B cell (primary cell): ENCODE measurements around the gene PCGF1. TPM values are rescaled to one million over a fixed set of nuclear protein-coding genes. Genes with fewer than 3 reads are reported as not detected.
A peak's percentile ranks its signal among the peaks of the same experiment; 100 is the strongest.

ENCODE experiments used
- ATAC-seq: fragments of 200-7000 bp; cut with Tn5 transposase; one replicate; pipeline ENCODE4 v1.10.0; 2021; ENCODE audit warnings: low read depth, mild to moderate bottlenecking, moderate number of reproducible peaks, moderate library complexity
- CTCF ChIA-PET: fragments of 350-600 bp; sonication (Branson Sonifier 250); formaldehyde crosslinking; loops from one replicate; lab custom pipeline; 2021; ENCODE audit warnings: antibody characterized with exemption, inconsistent platforms; lab: Charles Lee
- POLR2A ChIA-PET: fragments of 350-600 bp; sonication (Branson Sonifier 250); formaldehyde crosslinking; loops from one replicate; lab custom pipeline; 2021; ENCODE audit warnings: antibody characterized with exemption; lab: Charles Lee
- DNase-seq: peaks from one replicate; pipeline ENCODE4 v3.0.0; 2013
- H2AFZ ChIP-seq: 2 replicates; pipeline ENCODE4 v1.6.1; 2012; ENCODE audit warnings: mild to moderate bottlenecking, low read depth, low read length; ENCODE audit not compliant: insufficient read depth, poor library complexity, severe bottlenecking
- H3K27ac ChIP-seq, 2 donors: 1 replicate in 1 of 2; 2 replicates in 1 of 2; pipeline ENCODE4 v1.5.1; 2012 to 2013; ENCODE audit warnings: low read length in 2 of 2, mild to moderate bottlenecking in 2 of 2, moderate library complexity in 1 of 2
- H3K27me3 ChIP-seq, 4 experiments: fragments of 200-600 bp in 1 of 4; sonication (generic) in 1 of 4; replicated peaks in 1 of 4; 1 replicate in 2 of 4; 2 replicates in 2 of 4; pipeline versions ENCODE4 v1.6.1 to v1.7.0; 2013 to 2016; ENCODE audit warnings: low read length in 3 of 4, mild to moderate bottlenecking in 2 of 4, mixed read lengths in 1 of 4, moderate library complexity in 1 of 4; ENCODE audit not compliant: insufficient read depth in 4 of 4, control insufficient read depth in 3 of 4; ENCODE audit errors: control extremely low read depth in 1 of 4
- H3K36me3 ChIP-seq, 2 experiments: replicated peaks in 1 of 2; 1 replicate in 1 of 2; 2 replicates in 1 of 2; pipeline versions ENCODE4 v1.6.1 to v1.7.1; 2013; ENCODE audit warnings: low read length in 1 of 2; ENCODE audit not compliant: insufficient read depth in 2 of 2, control insufficient read depth in 1 of 2; ENCODE audit errors: control extremely low read depth in 1 of 2, extremely low read depth in 1 of 2
- H3K4me1 ChIP-seq, 2 donors: fragments of 200-600 bp in 1 of 2; sonication (generic) in 1 of 2; 1 replicate in 1 of 2; 2 replicates in 1 of 2; pipeline versions ENCODE4 v1.5.1 to v1.6.1; 2013 to 2017; ENCODE audit warnings: low read length in 2 of 2; ENCODE audit not compliant: control insufficient read depth in 2 of 2, insufficient read depth in 2 of 2
- H3K4me2 ChIP-seq: replicated peaks from 2 replicates; pipeline ENCODE3; 2012; ENCODE audit warnings: mild to moderate bottlenecking, low read depth, low read length; ENCODE audit not compliant: poor library complexity, severe bottlenecking
- H3K4me3 ChIP-seq, 5 experiments: fragments of 200-600 bp in 1 of 5; sonication (generic) in 1 of 5; 1 replicate in 3 of 5; 2 replicates in 2 of 5; pipeline versions ENCODE4 v1.5.1 to v1.7.0; 2011 to 2016; ENCODE audit warnings: low read length in 4 of 5, mild to moderate bottlenecking in 4 of 5, low read depth in 2 of 5, control low read depth in 1 of 5, moderate library complexity in 1 of 5; ENCODE audit not compliant: insufficient read depth in 1 of 5; ENCODE audit errors: control extremely low read depth in 1 of 5, extremely low read depth in 1 of 5
- H3K79me2 ChIP-seq: fragments of 200-600 bp; sonication (generic); one replicate; pipeline ENCODE4 v1.6.0; 2016; ENCODE audit warnings: low read length; ENCODE audit not compliant: control insufficient read depth, insufficient read depth
- H3K9ac ChIP-seq: fragments of 200-600 bp; sonication (generic); 2 replicates; pipeline ENCODE4 v1.6.1; 2017; ENCODE audit warnings: mild to moderate bottlenecking, low read length, moderate library complexity
- H3K9me3 ChIP-seq, 3 donors: one replicate each; pipeline versions ENCODE4 v1.6.1 to v1.7.1; 2013; ENCODE audit warnings: low read length in 2 of 3; ENCODE audit not compliant: control insufficient read depth in 2 of 3, insufficient read depth in 1 of 3; ENCODE audit errors: control extremely low read depth in 1 of 3
- H4K20me1 ChIP-seq: 2 replicates; pipeline ENCODE4 v1.6.0; 2012; ENCODE audit warnings: mild to moderate bottlenecking, low read length; ENCODE audit not compliant: insufficient read depth, control insufficient read depth, poor library complexity, severe bottlenecking
- H3K27ac Mint-ChIP-seq: one replicate; pipeline ENCODE4 v1.8.0; 2021; ENCODE audit warnings: mixed read lengths
- H3K27me3 Mint-ChIP-seq: one replicate; pipeline ENCODE4 v1.8.0; 2021; ENCODE audit warnings: mixed read lengths
- H3K4me1 Mint-ChIP-seq: one replicate; pipeline ENCODE4 v1.8.0; 2021; ENCODE audit warnings: mixed read lengths
- H3K4me3 Mint-ChIP-seq: one replicate; pipeline ENCODE4 v1.8.0; 2021; ENCODE audit warnings: mixed read lengths
- H3K9me3 Mint-ChIP-seq: one replicate; pipeline ENCODE4 v1.8.0; 2022; ENCODE audit warnings: mixed read lengths; ENCODE audit not compliant: insufficient read depth
- CTCF ChIP-seq: fragments of 200-600 bp; IDR thresholded peaks from one replicate; pipeline ENCODE4 v1.8.0; 2022; ENCODE audit warnings: antibody characterized with exemption, mild to moderate bottlenecking
- EZH2 ChIP-seq: IDR thresholded peaks from 2 replicates; pipeline ENCODE4 v1.6.1; 2012; ENCODE audit warnings: borderline replicate concordance, low read depth, mild to moderate bottlenecking, moderate library complexity, low read length; ENCODE audit not compliant: insufficient read depth, poor library complexity, severe bottlenecking
- WGBS: methylation state at CpG from one replicate; pipeline ENCODE4 v1.1.5; 2013; ENCODE audit warnings: missing lambda C conversion rate; ENCODE audit not compliant: insufficient coverage; 5-methylcytosine and 5-hydroxymethylcytosine counted together
- intact Hi-C: fragments of 100-400 bp; cut with micrococcal nuclease; formaldehyde crosslinking; loops from one replicate; pipeline ENCODE4 v1.10.0; 2022
- polyA plus RNA-seq: library from polyadenylated mRNA; depleted of rRNA; stranded (reverse); fragments of >200 nt; gene quantifications from 2 replicates; pipeline ENCODE4 v1.2.3, GENCODE V29; 2012
- total RNA-seq, 2 donors: library from RNA; stranded (reverse); fragments of 120-200 nt in 1 of 2; gene quantifications; 1 replicate in 1 of 2; 2 replicates in 1 of 2; pipeline versions ENCODE4 v1.2.3 to v1.2.4, GENCODE V29; 2013 to 2022

The PCGF1 gene
- total and polyA plus RNA-seq, 2 donors (not counting 1 experiment from before 2014, with no cell fraction given), result 21.9 to 40.1 TPM

- H3K4me3 Mint-ChIP-seq, result peak within 1 kb of the TSS; percentile 97
- H3K27me3 Mint-ChIP-seq, result no peaks in the 10 kb centered on the region
- TF ChIP-seq EZH2 (no peak), CTCF (no peak)
- H3K27me3 ChIP-seq, result no peaks in the 10 kb centered on the region
- peaks cover 0 to 49% of the 10 kb centered on the region in 2 experiments for H3K36me3 ChIP-seq
- H3K4me1 ChIP-seq, result peaks cover 39 to 49% of the 10 kb centered on the region in 2 donors
- peaks cover 43% of the 10 kb centered on the region for H3K4me1 Mint-ChIP-seq
- peak; percentile 95 for DNase-seq
- peak within 1 kb of the TSS; percentile 81 for H2AFZ ChIP-seq
- H3K9me3 ChIP-seq, result no peaks in the 10 kb centered on the region
- H3K4me3 ChIP-seq, result peak within 1 kb of the TSS; percentile 62 to 98 (median 70)
- under 1% methylated on average over 87 of the region's 87 CpGs for WGBS
- CTCF ChIA-PET, result interaction anchor here (0.7 to 9.6 kb wide), 10 partner anchors 13 to 382 kb away, joined by 3 to 71 read pairs (median 4); partner anchors contain the start of genes BOLA3, CCDC142, PCGF1 and TTC31
- peak within 1 kb of the TSS; percentile 84 to 90 for H3K27ac ChIP-seq
- H3K9ac ChIP-seq, result peak within 1 kb of the TSS; percentile 78
- ATAC-seq, result peak; percentile 87
- H3K79me2 ChIP-seq, result peaks cover 31% of the 10 kb centered on the region
- H4K20me1 ChIP-seq, result peaks cover 17% of the 10 kb centered on the region
- POLR2A ChIA-PET, result interaction anchor here (1.0 to 2.7 kb wide), 12 partner anchors 10 to 348 kb away, joined by 3 to 19 read pairs (median 7); partner anchors contain the start of genes CCDC142, INO80B, MRPL53 and PCGF1
- peak within 1 kb of the TSS; percentile 96 for H3K27ac Mint-ChIP-seq
- intact Hi-C loops, result loop anchor here (1.0 to 5.0 kb wide), 12 partner anchors 22 to 1297 kb away; partner anchors contain the start of genes C2orf81, CCT7, DOK1 and INO80B
- H3K4me2 ChIP-seq, result peak within 1 kb of the TSS; percentile 95
- H3K9me3 Mint-ChIP-seq, result no peaks in the 10 kb centered on the region
Observed at GRCh38 chr2:74529357-74530238, 22.1 kb upstream of the PCGF1 start, which contains the start of the genes AUP1 and HTRA2. TSS of gene AUP1 (minus strand) at chr2:74529706. CDS start at chr2:74529629, 77 bp downstream. TSS of gene HTRA2 (plus strand) at chr2:74529933. CDS start at chr2:74530007, 74 bp downstream.
